DMS79 (cell line): ENCODE results near the gene OAT.
A peak's percentile ranks its signal among the peaks of the same experiment; 100 is the strongest.

Experiments
- DNase-seq: peaks from one replicate; lab custom pipeline; 2025; lab: John Stamatoyannopoulos, UW

OAT gene

DNA sequence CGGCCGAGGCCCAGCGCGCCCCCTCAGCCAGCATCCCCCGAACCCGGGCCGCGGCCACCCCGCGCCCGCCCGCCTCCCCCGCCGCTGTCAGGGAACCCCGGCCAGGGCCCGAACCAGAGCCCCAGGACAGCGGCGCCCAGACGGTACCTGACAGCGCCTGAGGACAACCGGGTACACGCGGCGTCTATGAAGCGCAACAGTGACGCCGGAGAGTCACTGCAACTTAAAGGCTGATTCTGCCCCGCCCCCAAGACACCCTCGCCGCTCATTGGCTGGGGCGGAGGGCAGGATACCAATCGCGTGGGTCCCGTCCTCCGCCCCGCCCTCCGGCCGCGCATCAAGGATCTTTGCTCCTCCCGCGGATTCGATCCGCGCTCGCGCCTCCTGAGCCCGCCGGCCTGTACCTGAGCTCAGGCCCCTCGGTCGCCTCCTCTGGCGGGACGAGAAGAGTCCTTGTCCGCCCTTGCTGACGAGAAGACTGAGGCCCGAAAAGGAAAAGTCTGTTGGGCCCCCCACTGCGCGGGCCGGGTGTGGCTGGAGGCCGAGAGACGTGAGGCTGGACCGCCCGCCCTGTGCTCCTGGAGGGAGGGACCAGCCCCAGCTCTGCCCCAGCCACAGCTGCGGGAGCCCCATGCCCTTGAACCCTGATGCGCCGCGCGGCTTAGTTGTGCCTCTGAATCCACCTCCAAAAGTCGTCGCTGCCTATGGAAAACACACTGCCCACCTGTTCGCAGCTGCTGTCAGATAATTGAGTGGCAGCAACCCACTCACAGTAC, at the start of gene OAT:
Gene OAT (minus strand): TSS at position 198 of the 776 bp plus-strand sequence. CDS start 6,752 bp downstream, outside the sequence.
- DNase-seq: peak; percentile 69

DNA sequence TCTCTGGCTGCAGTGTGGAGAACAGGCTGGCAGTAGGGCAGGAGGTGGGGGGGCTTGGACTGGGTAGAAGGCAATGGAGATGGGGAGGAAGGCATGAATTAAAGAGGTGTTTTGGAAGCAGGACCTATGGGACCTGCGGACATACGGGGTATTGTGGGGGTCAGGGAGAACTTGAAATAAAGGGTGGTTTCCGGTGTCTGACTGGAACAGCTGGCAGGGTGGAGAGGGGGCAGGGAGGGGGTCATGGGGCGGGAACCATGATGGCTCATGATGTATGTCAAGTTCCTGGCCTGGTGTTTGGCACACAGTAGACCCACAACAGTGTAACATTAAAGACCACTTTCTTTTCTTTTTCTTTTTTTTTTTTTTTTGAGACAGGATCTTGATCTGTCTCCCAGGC, 48.4 kb upstream of the OAT start:
- DNase-seq: no peak

DNA sequence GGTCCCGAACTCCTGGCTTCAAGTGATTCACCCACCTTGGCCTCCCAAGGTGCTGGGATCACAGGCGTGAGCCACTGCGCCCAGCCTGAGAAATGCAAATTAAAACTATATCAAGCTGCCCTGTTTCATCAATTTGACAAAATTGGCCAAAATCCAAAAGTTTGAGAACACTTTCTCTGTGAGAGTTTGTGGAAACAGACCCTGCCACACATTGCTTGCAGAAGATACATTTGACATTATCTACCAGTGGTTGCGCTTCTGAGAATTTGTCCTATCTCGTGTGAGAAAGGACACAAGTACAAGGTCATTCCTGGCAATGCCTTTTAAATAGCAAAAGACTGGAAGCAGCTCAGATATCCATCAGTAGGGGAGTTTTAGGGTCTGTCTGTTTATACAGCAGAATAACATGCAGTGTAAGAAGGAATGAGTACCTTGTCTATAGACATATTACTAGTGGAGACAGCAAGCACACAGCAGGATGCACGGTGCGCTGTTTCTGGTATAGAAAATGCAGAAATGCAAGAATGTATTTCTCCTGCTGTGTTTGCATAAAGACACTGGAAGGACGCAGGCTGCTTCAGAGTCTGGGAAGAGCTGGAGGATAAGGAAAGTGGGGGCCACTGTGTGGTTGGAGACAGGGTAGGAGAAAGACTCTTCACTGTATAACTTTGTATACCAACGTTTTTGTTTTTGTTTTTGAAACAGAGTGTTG, 47.2 kb upstream of the OAT start:
- DNase-seq: no peak

DNA sequence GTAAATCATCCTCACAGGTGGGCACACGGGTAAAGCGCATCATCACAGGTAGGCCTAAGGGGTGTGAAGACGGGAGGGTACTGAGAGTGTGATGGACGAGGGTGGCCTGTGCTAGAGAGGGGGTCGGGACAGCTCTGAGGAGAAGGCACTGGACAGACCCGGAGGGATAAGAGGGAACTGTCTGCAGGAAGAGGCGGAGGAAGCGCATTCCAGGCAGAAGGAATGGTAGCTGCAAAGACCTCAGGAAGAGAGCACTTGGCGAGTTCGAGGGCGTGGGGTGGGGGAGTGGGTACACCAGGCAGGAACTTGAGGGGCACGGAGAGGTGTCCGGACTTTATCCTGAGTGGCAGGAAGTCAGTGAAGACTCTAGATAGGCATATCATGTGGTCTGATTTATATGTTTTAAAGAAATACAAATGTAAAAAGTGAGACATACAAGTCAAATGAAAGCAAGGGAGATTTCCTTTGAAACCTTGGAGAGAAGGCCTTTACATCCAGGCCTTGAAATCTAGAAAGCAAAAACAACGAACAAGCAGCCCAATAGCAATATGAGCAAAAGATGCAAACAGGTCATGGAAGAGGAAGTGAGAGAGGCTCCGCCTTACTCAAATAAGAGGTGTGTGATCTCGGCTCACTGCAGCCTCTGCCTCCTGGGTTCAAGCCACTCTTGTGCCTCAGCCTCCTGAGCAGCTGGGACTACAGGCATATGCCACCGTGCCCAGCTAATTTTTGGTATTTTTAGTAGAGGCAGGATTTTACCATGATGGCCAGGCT, 46.5 kb upstream of the OAT start:
- no peak for DNase-seq

DNA sequence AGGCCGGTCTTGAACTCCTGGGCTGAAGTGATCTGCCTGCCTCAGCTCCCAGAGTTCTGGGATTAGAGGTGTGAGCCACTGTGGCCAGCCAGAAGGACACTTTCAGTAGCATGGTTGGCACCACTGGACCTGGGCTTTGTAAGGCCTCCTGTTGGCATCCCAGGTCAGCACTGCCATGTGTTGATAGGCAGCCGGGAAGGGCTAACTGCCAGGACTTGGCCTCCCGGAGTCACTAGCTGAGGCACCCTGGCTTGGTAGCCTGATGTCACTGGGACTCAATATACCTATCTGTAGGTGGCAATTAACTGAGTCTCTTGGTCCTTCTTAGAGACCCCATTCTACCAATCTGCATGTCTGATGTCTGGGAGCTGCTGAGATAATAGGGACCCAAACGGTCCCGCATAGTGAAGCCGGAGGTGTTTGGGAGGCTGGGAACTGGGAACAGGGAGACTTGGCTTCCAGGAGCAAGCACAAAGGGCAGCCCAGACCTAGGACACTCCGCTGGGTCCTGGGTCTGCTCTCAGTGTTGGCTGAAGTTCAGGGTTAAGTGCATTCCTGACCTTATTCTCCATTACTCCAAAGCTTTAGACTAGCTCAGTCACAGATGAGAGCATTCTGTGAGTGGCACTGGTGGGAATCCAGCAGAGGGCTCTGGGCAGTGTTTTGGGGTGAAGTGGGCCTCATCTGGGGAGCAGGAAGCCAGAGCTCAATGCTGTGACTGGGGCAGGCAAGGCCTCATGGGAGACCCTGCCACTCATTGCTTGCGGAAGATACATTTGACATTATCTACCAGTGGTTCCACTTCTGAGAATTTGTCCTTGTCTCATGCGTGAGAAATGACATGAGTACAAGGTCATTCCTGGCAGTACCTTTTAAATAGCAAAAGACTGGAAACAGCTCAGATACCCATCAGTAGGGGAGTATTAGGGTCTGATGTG, 45.6 kb upstream of the OAT start:
- DNase-seq: no peak

DNA sequence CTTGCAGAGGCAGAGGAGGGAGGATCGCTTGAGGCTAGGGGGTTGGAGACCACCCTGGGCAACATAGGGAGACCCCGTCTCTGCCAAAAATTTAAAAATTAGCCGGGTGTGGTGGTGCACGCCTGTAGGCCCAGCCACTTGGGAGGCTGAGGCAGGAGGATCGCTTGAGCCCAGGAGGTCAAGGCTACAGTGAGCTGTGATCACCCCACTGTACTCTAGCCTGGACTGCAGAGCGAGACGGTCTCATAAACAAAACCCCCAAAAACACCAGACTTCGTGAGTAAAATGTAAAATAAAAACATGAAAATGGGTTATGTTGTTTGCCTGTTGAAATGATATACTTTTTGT, 43.6 kb upstream of the OAT start:
- DNase-seq: no peak

DNA sequence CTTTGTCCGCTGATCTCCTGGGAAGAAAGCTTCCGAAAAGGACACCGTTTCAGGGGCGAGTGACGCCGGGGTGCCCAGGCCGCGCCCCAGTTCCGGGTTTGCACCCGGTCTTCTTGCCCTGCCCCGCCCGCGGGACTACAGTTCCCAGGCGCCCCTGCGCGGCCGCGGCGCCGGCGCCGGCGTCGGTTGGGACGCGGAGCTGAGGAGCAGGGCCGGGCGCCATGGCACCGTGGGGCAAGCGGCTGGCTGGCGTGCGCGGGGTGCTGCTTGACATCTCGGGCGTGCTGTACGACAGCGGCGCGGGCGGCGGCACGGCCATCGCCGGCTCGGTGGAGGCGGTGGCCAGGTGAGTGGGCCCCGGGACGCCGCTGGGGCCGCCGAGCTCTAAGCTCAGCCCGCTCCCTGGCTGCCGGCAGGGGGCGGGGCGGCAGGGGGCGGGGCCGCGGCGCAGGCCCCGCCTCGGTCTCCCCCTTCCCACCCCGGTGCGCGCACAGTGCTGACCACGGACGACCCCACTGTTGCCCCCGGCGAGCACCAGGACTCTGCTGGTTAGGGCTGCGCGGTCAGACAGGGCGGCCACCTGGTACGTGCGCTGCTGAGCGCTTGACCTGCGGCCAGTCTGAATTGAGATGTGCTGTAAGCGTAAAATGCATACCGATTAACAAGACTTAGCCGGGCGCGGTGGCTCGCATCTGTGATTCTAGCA, 43.1 kb upstream of the OAT start, which contains the start of gene LHPP:
Gene LHPP (plus strand): TSS at position 182 of the 706 bp plus-strand sequence. CDS start 40 bp downstream, at position 222.
- DNase-seq: peak; percentile 26

DNA sequence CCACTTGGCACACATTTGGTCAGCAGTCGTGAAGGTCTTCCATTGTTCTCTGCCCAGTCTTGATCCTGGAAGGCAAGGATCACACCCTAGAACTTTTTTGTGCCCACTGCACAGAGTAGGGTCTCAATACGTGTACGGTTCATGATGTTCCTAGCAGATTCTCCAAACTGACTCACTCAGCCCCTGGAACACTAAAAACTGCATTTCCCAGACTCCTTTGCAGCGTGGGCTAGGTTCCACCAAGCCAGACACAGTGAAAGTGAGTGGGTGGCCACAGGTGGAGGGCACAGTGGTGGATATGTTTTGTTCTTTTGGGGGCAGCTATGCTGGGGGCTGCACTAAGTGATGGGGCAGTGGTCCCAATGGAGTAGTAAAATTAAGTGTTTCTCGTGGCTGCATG, 41.4 kb upstream of the OAT start:
- no peak for DNase-seq

DNA sequence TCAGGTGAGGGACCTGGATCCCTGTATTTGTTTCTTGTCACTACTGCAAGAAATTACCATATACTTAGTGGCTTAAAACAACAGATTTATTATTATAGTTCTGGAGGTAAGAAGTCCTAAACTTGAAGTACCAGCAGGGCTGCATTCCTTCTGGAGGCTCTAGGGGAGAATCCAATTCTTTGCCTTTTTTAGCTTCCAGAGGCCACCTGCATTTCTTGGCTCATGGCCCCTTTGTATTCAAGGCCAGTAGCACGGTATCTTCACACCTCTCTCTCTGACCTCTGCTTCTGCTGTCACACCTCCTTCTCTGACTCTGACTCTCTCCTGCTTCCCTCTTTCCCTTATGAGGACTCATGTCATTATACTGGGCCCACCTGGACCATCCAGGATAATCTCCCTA, 40.7 kb upstream of the OAT start:
- no peak for DNase-seq

DNA sequence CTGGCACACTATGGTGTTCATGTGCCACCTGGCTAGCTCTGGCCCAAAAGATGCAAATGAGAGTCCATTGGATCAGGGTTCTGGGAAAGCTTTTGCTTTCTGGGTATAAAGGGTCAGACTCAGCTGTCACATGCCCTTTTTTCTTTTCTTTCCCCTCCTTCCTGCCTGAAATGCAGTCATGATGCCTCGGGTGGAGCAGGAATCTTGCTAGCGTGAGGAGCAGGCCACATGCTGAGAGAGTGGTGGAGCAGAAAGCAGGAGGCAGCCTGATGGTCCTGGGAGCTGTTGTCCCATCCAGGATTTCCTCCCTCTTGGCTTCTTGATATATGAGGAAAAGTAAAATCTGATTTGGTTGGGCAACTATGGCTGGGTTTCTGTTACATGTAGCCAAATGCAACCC, 40.2 kb upstream of the OAT start:
- DNase-seq: no peak

DNA sequence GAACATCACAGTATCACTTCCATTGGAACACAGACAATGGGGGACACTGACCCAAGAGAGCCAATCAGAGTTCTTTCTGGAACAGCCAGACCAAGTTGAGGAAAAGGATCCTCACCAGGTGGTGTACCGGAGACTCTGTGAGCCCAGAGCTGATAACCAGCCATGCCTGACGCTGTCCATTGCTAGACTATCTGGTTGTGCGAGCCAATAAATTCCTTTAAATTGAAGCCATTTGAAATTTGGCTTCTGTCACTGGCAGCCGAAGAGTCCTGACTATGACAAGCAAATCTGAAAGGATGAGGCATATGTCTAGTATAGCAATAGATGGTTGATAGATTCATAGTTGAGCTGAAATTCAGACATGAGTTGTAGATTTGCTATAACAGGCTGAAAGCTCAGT, 39.8 kb upstream of the OAT start:
- DNase-seq: no peak

DNA sequence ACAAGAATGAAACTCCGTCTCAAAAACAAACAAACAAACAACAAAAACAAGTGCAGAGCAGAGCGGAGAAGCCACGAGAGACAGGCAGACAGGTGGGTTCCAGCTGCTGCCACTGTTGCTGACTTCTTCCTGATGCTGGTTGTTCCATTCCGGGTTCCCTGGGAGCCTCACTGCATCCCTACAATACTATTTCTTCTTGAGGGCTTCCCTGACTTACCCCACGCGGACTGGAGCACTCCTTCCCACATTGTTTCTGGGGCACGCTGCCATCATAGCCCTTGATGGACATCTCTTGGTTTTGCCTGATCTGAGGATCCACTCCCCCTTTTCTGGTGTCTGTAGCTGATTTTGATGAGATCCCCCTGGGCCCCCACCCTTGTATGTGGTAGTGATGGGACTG, 36.7 kb upstream of the OAT start:
- no peak for DNase-seq

DNA sequence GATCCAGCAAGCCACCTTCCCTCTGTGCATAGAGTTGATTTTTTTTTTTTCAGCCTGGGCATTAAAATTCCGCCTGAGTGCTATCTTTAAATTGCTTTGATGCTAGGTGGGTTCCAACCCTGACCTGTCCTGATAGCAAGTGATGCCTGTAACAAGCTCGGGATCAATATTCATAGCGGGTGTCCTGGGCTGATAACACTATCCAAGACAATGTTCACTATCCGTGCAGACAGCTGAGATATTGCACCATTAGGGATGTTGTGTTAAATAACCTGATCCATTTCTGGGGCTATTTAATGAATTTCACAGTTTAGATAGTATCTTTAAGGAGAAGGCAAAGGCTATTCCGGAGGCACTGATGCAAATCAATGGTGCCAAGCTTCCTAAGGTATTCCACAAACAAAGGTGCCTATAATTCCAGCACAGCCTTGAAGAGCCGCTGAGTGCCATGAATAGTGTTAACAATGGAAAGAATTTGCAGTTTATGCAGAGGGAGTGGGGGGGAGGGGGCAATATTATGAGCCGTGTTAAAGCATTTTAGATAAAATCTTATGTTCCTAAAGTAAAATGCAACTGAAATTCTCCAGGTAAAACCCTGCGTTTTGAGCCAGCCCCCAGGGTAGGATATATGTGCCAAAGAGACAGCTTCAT, 35.4 kb upstream of the OAT start:
- DNase-seq: no peak

DNA sequence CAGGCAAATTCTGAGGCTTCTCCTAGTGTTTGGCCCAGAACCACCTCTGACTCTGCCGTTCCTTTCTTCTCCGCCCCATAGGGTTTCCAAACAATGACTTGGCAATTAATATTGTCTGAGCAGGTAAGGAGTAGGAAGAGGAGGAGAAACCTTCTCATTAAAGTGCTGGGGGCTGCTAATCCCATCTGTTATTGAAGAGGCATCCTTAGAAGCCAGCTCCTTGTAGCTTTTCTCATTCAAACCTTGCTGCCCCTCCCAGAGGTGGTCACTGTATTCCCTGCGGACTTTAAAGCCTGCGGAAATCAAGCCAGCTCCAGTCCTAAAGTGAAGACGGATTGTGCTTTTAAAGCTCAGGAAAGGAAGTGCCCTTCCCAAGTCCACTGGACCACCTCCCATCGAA, 32.6 kb upstream of the OAT start:
- DNase-seq: no peak

DNA sequence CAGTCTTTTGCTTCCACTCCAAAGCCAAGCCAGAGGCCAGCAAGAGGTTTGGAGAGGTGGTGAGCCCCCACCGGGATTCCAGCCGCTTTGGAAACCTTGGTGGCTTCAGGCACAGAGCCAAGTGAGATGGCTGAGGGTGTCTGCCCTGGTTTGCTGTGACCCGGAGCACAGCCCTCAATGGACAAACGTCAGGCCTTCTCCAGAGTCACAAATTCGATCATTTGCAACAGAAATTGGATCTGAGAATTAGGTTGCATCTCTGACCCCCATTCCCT, 32.0 kb upstream of the OAT start:
- no peak for DNase-seq

DNA sequence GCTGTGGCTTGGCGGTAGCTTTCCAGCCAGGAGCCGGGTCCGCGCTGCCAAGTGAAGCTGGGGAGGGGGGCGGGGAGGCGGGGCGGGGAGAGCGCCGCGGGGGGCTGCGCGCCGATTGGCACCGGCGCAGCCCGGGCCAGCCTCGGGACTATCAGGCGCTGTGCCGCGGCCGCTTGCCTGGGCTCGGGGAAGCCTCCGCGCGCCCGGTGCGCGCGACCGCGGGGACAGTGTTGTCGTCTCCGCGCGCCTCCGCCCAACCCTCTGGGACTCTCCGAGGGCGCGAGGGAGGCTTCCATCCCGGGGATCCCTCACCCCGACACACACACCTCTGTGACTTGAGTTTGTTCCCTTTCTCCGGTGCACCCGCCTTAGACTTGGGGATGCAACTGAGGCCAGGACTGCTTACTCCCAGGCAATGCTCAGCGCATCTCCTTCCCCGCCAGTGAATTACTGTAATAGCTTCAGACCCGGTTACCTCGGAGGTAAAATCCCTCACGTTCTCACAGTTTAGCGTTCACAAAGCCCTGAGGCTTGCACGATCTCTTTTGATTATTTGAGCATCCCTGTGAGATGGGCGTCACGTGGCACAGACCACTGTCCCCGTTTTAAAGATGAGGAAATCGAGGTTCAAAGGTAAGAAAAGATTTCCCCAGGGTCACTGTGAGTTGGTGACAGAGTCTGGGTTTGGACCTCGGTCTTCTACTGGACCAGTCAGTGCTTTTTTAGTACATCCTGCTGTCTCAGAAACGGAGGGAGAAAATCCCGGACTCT, 31.5 kb upstream of the OAT start, which contains the start of gene NKX1-2:
Gene NKX1-2 (minus strand): TSS at position 24 of the 771 bp plus-strand sequence. CDS start 92 bp downstream, outside the sequence.
- no peak for DNase-seq

DNA sequence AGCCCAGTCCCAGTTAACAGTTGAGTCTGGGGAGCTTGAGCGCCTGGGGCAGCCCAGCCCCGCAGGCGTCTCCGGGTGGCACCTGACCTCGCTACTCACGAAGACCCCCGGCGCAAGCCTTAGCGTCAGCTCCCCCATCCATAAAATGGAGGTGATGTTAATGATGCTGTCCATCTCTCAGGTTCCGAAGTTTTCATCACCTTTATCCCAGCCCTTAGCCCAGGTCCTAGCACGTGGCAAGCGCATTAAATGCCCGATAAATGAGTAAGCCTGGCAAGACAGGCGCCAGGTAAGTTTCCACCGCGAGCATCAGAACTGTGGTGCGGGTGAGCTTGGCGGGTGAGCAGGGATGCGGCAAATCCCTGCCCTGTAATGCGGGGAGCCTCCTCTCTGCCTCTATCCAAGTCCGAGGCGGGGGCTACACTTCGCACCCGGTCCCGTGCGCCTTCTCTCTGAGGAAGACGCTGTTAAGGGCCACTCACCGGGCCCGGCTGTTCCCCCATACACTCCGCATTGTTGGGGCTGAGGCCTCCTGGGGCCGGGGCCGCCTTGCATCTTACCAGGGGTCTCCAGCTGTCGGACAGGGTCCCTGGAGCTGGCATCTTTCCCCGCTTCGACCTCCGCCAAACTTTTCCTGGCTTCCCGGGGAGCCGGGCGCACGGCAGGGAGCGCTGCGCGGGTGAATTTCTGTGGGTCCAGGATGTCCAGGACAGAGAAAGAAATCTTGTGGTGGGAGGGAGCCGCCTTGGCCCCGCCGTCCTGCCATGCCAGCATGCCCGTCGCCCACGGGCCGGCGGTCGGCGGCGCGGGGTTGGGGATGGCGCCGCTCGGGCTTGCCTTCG, 30.7 kb upstream of the OAT start:
- DNase-seq: no peak

DNA sequence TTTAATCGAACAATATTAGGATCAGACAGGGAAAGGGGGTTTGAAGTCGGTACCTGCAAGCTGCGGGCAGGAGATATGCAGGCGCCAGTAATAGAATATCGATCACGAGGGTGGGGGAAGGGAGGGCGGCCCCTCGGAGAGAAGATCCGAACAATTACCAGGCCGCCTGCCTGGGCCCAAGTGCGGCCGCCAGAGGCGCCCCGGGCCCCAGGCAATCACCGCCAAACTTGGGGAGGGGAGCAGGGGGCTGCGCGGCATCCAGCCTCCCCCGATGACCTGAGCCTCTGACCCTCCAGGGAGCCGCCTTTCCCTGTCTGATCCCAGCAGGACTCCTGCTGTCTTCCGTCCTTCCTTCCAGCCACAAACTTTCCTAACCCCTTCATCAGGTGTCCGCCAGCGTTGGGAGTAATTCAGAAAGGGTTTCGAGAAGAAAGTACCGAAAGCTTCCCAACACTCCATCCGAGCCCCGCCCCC, 30.0 kb upstream of the OAT start:
- DNase-seq: no peak
